D721Med (cell line): ENCODE results near the gene JMJD6.
"Not testable (repeated sequence)": the region's sequence is repeated elsewhere in the genome, so short reads cannot be mapped to it uniquely, and the experiment has no call there.

Experiments used
- DNase-seq: peaks from one replicate; pipeline ENCODE4 v3.0.0; 2011; ENCODE audit warnings: low spot score; ENCODE audit not compliant: insufficient read length
- FAIRE-seq: peaks from 2 replicates; lab custom pipeline; 2011; peaks lifted over from hg19 to GRCh38; lab: Jason Lieb, UNC
- CTCF ChIP-seq: IDR thresholded peaks from 2 replicates; pipeline ENCODE4 v1.5.1; 2012; ENCODE audit warnings: mild to moderate bottlenecking, control low read depth; ENCODE audit not compliant: insufficient read depth; ENCODE audit errors: missing control alignments

The JMJD6 gene

GRCh38 chr17:76742958-76743357 lies 16.6 kb upstream of the JMJD6 start:
- no peak for TF ChIP-seq CTCF
- FAIRE-seq (no peak), DNase-seq (no peak)

- no peak for TF ChIP-seq CTCF
- FAIRE-seq = no peak
- no peak for DNase-seq
These were observed 14.1 kb upstream of the JMJD6 start for GRCh38 chr17:76740329-76741118.

GRCh38 chr17:76739568-76740115 lies 13.2 kb upstream of the JMJD6 start:
- DNase-seq, FAIRE-seq: not testable (repeated sequence)

GRCh38 chr17:76738468-76738850 lies 12.1 kb upstream of the JMJD6 start:
- FAIRE-seq = no peak

GRCh38 chr17:76737676-76738467 lies 11.5 kb upstream of the JMJD6 start, which contains the start of gene MFSD11:
TSS of gene MFSD11 (plus strand) at chr17:76738119. CDS start at chr17:76738353, 234 bp downstream.
- no peak for FAIRE-seq
- DNase-seq = peak; percentile 43
- no peak for TF ChIP-seq CTCF

More at GRCh38 chr17:76738468-76738850, 12.1 kb upstream of the JMJD6 start:
- TF ChIP-seq CTCF = no peak
- DNase-seq = no peak

GRCh38 chr17:76737082-76737675 lies 10.8 kb upstream of the JMJD6 start, which contains the start of gene SRSF2:
TSS of gene SRSF2 (minus strand) at chr17:76737331. CDS start at chr17:76737160, 171 bp downstream.
- DNase-seq = peak; percentile 69
- no peak for TF ChIP-seq CTCF
- FAIRE-seq = no peak
